GM23338 (cell line): ENCODE measurements around the gene TAF4. TPM values are rescaled to one million over a fixed set of nuclear protein-coding genes. Genes with fewer than 3 reads are reported as not detected.

Experiments used
- ATAC-seq: fragments of 200-7000 bp; cut with Tn5 transposase; 3 replicates; pipeline ENCODE4 v1.9.1; 2020
- DNase-seq: peaks from one replicate; pipeline ENCODE4 v3.0.0-alpha.2; 2015; ENCODE audit warnings: low spot score
- H2AFZ ChIP-seq: fragments of 200-600 bp; sonication (generic); 2 replicates; pipeline ENCODE4 v1.8.0; 2016; ENCODE audit warnings: antibody characterized with exemption, mild to moderate bottlenecking, moderate library complexity
- H3F3A ChIP-seq: fragments of 200-600 bp; sonication (generic); replicated peaks from 2 replicates; pipeline ENCODE4 v1.8.0; 2017; ENCODE audit warnings: antibody characterized with exemption, mixed run types, low read depth
- H3K27ac ChIP-seq: fragments of 200-600 bp; sonication (generic); 2 replicates; pipeline ENCODE4 v1.6.1; 2016; ENCODE audit warnings: low read depth
- H3K27me3 ChIP-seq: fragments of 200-600 bp; sonication (generic); 2 replicates; pipeline ENCODE4 v1.8.0; 2016; ENCODE audit warnings: mild to moderate bottlenecking, mixed run types, moderate library complexity; ENCODE audit not compliant: insufficient read depth
- H3K36me3 ChIP-seq: fragments of 200-600 bp; sonication (generic); 2 replicates; pipeline ENCODE4 v1.8.0; 2016; ENCODE audit warnings: mild to moderate bottlenecking; ENCODE audit not compliant: insufficient read depth
- H3K4me1 ChIP-seq: fragments of 200-600 bp; sonication (generic); 2 replicates; pipeline ENCODE4 v1.8.0; 2016; ENCODE audit warnings: mild to moderate bottlenecking, moderate library complexity; ENCODE audit not compliant: insufficient read depth
- H3K4me2 ChIP-seq: fragments of 200-600 bp; sonication (generic); 2 replicates; pipeline ENCODE4 v1.7.1; 2017; ENCODE audit warnings: mixed run types
- H3K4me3 ChIP-seq: fragments of 200-600 bp; sonication (generic); 2 replicates; pipeline ENCODE4 v1.6.1; 2016; ENCODE audit warnings: mixed run types
- H3K79me2 ChIP-seq: fragments of 200-600 bp; sonication (generic); replicated peaks from 2 replicates; pipeline ENCODE4 v1.8.0; 2017; ENCODE audit warnings: mild to moderate bottlenecking; ENCODE audit not compliant: insufficient read depth
- H3K9me2 ChIP-seq: fragments of 200-600 bp; sonication (generic); 2 replicates; pipeline ENCODE4 v1.8.0; 2017; ENCODE audit not compliant: insufficient read depth
- H4K20me1 ChIP-seq: fragments of 200-600 bp; sonication (generic); replicated peaks from 2 replicates; pipeline ENCODE4 v1.8.0; 2017; ENCODE audit warnings: mild to moderate bottlenecking; ENCODE audit not compliant: insufficient read depth
- H3K27ac Mint-ChIP-seq: 2 replicates; pipeline ENCODE4 v1.8.0; 2020; ENCODE audit warnings: inconsistent platforms, mild to moderate bottlenecking, moderate library complexity, mixed read lengths
- H3K27me3 Mint-ChIP-seq: 3 replicates; pipeline ENCODE4 v1.8.0; 2022; ENCODE audit warnings: low read depth, mild to moderate bottlenecking, moderate library complexity, mixed read lengths, inconsistent platforms; ENCODE audit not compliant: insufficient read depth, poor library complexity
- H3K36me3 Mint-ChIP-seq: 3 replicates; pipeline ENCODE4 v1.8.0; 2021; ENCODE audit warnings: low read depth, mild to moderate bottlenecking, inconsistent platforms, moderate library complexity, mixed read lengths
- H3K4me1 Mint-ChIP-seq: 3 replicates; pipeline ENCODE4 v1.8.0; 2020; ENCODE audit warnings: mild to moderate bottlenecking, inconsistent platforms, mixed read lengths
- H3K4me3 Mint-ChIP-seq: 3 replicates; pipeline ENCODE4 v1.8.0; 2021; ENCODE audit warnings: moderate library complexity, mild to moderate bottlenecking, inconsistent platforms, mixed read lengths
- H3K9me3 Mint-ChIP-seq: 3 replicates; pipeline ENCODE4 v1.8.0; 2020; ENCODE audit warnings: moderate library complexity, mild to moderate bottlenecking, inconsistent platforms, mixed read lengths
- CREB1 ChIP-seq: fragments of 250-450 bp; sonication (Bioruptor Pico); IDR thresholded peaks from 2 replicates; pipeline ENCODE4 v1.5.0; 2020; ENCODE audit warnings: low read depth, mild to moderate bottlenecking, moderate library complexity
- CTCF ChIP-seq, 2 experiments: fragments of 200-600 bp in 1 of 2; sonication (generic) in 1 of 2; conservative IDR thresholded peaks; 2 replicates each; pipeline versions ENCODE4 v1.5.1 to v1.6.1; 2016 to 2017; ENCODE audit warnings: antibody characterized with exemption in 2 of 2, low read depth in 2 of 2, mild to moderate bottlenecking in 2 of 2, moderate library complexity in 1 of 2
- ETS1 ChIP-seq: IDR thresholded peaks from 2 replicates; pipeline ENCODE4 v1.6.1; 2016; ENCODE audit warnings: antibody characterized with exemption
- EZH2 ChIP-seq: fragments of 200-600 bp; sonication (generic); IDR thresholded peaks from one replicate; pipeline ENCODE4 v1.8.0; 2017; ENCODE audit warnings: antibody characterized with exemption, mild to moderate bottlenecking, low read depth; ENCODE audit not compliant: unreplicated experiment
- EZH2phosphoT487 ChIP-seq: fragments of 200-600 bp; sonication (generic); IDR thresholded peaks from one replicate; pipeline ENCODE4 v1.8.1; 2018; ENCODE audit warnings: antibody characterized with exemption; ENCODE audit not compliant: unreplicated experiment
- JUNB ChIP-seq: IDR thresholded peaks from one replicate; pipeline ENCODE4 v1.6.1; 2016; ENCODE audit warnings: antibody characterized with exemption; ENCODE audit not compliant: unreplicated experiment
- NANOG ChIP-seq: IDR thresholded peaks from 2 replicates; pipeline ENCODE4 v1.6.1; 2016; ENCODE audit warnings: antibody characterized with exemption, borderline replicate concordance
- POLR2AphosphoS5 ChIP-seq: IDR thresholded peaks from 2 replicates; pipeline ENCODE4 v1.6.1; 2016; ENCODE audit warnings: antibody characterized with exemption, low read depth
- REST ChIP-seq: IDR thresholded peaks from one replicate; pipeline ENCODE4 v1.6.1; 2018; ENCODE audit warnings: antibody characterized with exemption; ENCODE audit not compliant: unreplicated experiment
- STAT1 ChIP-seq: IDR thresholded peaks from one replicate; pipeline ENCODE4 v1.6.1; 2016; ENCODE audit warnings: antibody characterized with exemption; ENCODE audit not compliant: unreplicated experiment
- ZNF114 ChIP-seq: fragments of 250-450 bp; sonication (Bioruptor Pico); IDR thresholded peaks from 2 replicates; pipeline ENCODE4 v1.5.0; 2020; ENCODE audit warnings: mild to moderate bottlenecking, moderate library complexity
- ZNF331 ChIP-seq: fragments of 250-450 bp; sonication (Bioruptor Pico); IDR thresholded peaks from 2 replicates; pipeline ENCODE4 v1.5.0; 2020; ENCODE audit warnings: low read depth, mild to moderate bottlenecking, moderate library complexity
- polyA plus RNA-seq: library from polyadenylated mRNA; unstranded; fragments of >200 nt; fragmentation: Nextera tagmentation; extraction: Ambion mirVana; gene quantifications from 2 replicates; pipeline ENCODE4 v1.2.1, GENCODE V29; 2016
- total RNA-seq: library from RNA; depleted of rRNA; stranded (reverse); fragments of >200 nt; shearing (Covaris generic); gene quantifications from 2 replicates; pipeline ENCODE4 v1.2.3, GENCODE V29; 2014
- TF ChIP-seq, protein P1 (sequence below): fragments of 250-450 bp; sonication (Bioruptor Pico); IDR thresholded peaks from 2 replicates; pipeline ENCODE4 v1.5.0; 2020; ENCODE audit warnings: mild to moderate bottlenecking, moderate library complexity

TAF4 gene
- total and polyA plus RNA-seq, 2 experiments from 2014 or later = 7.2 to 60.0 TPM

DNA sequence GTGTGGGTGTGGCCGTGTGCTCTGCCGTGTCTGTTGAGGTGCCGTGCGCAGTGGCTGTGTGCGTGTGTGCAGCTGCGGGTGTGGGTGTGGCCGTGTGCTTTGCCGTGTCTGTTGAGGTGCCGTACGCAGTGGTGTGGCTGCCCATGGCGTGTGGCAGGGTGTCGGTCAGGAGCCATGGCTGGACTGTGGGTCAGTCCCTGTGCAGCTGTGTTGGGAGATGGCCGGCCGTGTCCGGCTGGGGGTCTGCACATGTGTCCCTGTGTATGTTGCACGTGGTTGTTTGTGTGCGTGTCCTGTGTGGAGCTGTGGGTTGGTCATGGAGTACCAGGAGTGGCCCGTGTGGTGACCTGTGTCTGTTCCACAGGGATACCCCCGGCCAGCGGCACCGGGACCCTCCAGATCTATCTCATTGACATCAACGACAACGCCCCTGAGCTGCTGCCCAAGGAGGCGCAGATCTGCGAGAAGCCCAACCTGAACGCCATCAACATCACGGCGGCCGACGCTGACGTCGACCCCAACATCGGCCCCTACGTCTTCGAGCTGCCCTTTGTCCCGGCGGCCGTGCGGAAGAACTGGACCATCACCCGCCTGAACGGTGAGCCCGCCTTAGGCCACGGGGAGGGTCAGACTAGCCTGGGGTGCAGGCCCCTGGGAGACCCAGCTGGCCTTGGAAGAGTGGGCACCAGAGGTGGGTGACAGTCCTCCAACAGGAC lies 137.7 kb downstream of the TAF4 start:
- no peak overlapping the region for H2AFZ ChIP-seq
- H3K27ac ChIP-seq = no peak overlapping the region
- Mint-ChIP-seq H3K27ac (no peak overlapping the region), H3K4me3 (no peak overlapping the region), H3K9me3 (peaks cover 4% of the 10 kb centered on the region), H3K27me3 (peaks cover 11% of the 10 kb centered on the region), H3K36me3 (peaks cover 7% of the 10 kb centered on the region; the same call in 2 of the 3 replicates), H3K4me1 (no peaks in the 10 kb centered on the region)
- no peak for TF ChIP-seq POLR2AphosphoS5
- no peak for TF ChIP-seq ETS1
- no peak for TF ChIP-seq ZNF114 (CRISPR knock-in tag)
- no peak for TF ChIP-seq EZH2phosphoT487
- TF ChIP-seq STAT1 = no peak
- TF ChIP-seq CTCF (conservative IDR thresholded peaks at IDR 0.05; ENCODE audit: low read depth in 2 of 2) = no peak
- no peak for TF ChIP-seq CREB1 (CRISPR knock-in tag)
- no peak for TF ChIP-seq NANOG
- TF ChIP-seq, protein P1, sequence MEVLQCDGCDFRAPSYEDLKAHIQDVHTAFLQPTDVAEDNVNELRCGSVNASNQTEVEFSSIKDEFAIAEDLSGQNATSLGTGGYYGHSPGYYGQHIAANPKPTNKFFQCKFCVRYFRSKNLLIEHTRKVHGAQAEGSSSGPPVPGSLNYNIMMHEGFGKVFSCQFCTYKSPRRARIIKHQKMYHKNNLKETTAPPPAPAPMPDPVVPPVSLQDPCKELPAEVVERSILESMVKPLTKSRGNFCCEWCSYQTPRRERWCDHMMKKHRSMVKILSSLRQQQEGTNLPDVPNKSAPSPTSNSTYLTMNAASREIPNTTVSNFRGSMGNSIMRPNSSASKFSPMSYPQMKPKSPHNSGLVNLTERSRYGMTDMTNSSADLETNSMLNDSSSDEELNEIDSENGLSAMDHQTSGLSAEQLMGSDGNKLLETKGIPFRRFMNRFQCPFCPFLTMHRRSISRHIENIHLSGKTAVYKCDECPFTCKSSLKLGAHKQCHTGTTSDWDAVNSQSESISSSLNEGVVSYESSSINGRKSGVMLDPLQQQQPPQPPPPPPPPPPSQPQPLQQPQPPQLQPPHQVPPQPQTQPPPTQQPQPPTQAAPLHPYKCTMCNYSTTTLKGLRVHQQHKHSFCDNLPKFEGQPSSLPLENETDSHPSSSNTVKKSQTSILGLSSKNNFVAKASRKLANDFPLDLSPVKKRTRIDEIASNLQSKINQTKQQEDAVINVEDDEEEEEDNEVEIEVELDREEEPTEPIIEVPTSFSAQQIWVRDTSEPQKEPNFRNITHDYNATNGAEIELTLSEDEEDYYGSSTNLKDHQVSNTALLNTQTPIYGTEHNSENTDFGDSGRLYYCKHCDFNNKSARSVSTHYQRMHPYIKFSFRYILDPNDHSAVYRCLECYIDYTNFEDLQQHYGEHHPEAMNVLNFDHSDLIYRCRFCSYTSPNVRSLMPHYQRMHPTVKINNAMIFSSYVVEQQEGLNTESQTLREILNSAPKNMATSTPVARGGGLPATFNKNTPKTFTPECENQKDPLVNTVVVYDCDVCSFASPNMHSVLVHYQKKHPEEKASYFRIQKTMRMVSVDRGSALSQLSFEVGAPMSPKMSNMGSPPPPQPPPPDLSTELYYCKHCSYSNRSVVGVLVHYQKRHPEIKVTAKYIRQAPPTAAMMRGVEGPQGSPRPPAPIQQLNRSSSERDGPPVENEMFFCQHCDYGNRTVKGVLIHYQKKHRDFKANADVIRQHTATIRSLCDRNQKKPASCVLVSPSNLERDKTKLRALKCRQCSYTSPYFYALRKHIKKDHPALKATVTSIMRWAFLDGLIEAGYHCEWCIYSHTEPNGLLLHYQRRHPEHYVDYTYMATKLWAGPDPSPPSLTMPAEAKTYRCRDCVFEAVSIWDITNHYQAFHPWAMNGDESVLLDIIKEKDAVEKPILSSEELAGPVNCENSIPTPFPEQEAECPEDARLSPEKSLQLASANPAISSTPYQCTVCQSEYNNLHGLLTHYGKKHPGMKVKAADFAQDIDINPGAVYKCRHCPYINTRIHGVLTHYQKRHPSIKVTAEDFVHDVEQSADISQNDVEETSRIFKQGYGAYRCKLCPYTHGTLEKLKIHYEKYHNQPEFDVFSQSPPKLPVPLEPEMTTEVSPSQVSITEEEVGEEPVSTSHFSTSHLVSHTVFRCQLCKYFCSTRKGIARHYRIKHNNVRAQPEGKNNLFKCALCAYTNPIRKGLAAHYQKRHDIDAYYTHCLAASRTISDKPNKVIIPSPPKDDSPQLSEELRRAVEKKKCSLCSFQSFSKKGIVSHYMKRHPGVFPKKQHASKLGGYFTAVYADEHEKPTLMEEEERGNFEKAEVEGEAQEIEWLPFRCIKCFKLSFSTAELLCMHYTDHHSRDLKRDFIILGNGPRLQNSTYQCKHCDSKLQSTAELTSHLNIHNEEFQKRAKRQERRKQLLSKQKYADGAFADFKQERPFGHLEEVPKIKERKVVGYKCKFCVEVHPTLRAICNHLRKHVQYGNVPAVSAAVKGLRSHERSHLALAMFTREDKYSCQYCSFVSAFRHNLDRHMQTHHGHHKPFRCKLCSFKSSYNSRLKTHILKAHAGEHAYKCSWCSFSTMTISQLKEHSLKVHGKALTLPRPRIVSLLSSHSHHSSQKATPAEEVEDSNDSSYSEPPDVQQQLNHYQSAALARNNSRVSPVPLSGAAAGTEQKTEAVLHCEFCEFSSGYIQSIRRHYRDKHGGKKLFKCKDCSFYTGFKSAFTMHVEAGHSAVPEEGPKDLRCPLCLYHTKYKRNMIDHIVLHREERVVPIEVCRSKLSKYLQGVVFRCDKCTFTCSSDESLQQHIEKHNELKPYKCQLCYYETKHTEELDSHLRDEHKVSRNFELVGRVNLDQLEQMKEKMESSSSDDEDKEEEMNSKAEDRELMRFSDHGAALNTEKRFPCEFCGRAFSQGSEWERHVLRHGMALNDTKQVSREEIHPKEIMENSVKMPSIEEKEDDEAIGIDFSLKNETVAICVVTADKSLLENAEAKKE (CRISPR knock-in tag) = no peak
- TF ChIP-seq JUNB = no peak
- no peak for TF ChIP-seq EZH2
- TF ChIP-seq REST = no peak
- no peak for TF ChIP-seq ZNF331
- no peaks in the 10 kb centered on the region for H4K20me1 ChIP-seq
- no peaks in the 10 kb centered on the region for H3K4me1 ChIP-seq
- no peak overlapping the region for H3K4me3 ChIP-seq
- H3K4me2 ChIP-seq = no peak overlapping the region
- no peaks in the 10 kb centered on the region for H3K9me2 ChIP-seq
- no peaks in the 10 kb centered on the region for H3K79me2 ChIP-seq
- H3K36me3 ChIP-seq = no peaks in the 10 kb centered on the region
- DNase-seq = no peak
- no peaks in the 10 kb centered on the region for H3K27me3 ChIP-seq
- H3F3A ChIP-seq = no peaks in the 10 kb centered on the region
- no peak for ATAC-seq
